HG03460 (cell line): ENCODE measurements around the gene DNER.
A peak's percentile ranks its signal among the peaks of the same experiment; 100 is the strongest.

Source experiments
- ATAC-seq: cut with Tn5 transposase; IDR thresholded peaks from one replicate; pipeline ENCODE4 v1.9.1; 2021; ENCODE audit not compliant: unreplicated experiment

DNER gene

GRCh38 chr2:229572507-229573271, 141.7 kb downstream of the DNER start:
- ATAC-seq: no peak

- no peak for ATAC-seq
These were observed 143.1 kb downstream of the DNER start for GRCh38 chr2:229571243-229571642.

GRCh38 chr2:229566370-229566769, 148.0 kb downstream of the DNER start:
- no peak for ATAC-seq

GRCh38 chr2:229564300-229564907, 150.0 kb downstream of the DNER start:
- ATAC-seq: no peak

- no peak for ATAC-seq
These were observed 151.0 kb downstream of the DNER start for GRCh38 chr2:229563388-229563787.

GRCh38 chr2:229562472-229563127, 151.8 kb downstream of the DNER start:
- no peak for ATAC-seq

GRCh38 chr2:229559986-229560385, 154.4 kb downstream of the DNER start:
- ATAC-seq: no peak

- no peak for ATAC-seq
These were observed 161.3 kb downstream of the DNER start for GRCh38 chr2:229553091-229553490.

- no peak for ATAC-seq
These were observed 171.0 kb downstream of the DNER start for GRCh38 chr2:229543176-229543873.

GRCh38 chr2:229539628-229540027, 174.7 kb downstream of the DNER start:
- no peak for ATAC-seq

GRCh38 chr2:229531594-229531993, 182.8 kb downstream of the DNER start:
- no peak for ATAC-seq

- no peak for ATAC-seq
These were observed 183.9 kb downstream of the DNER start for GRCh38 chr2:229530434-229530833.

- ATAC-seq: no peak
These were observed 185.5 kb downstream of the DNER start for GRCh38 chr2:229528846-229529245.

- ATAC-seq: no peak
These were observed 187.4 kb downstream of the DNER start for GRCh38 chr2:229526951-229527350.

- no peak for ATAC-seq
These were observed 189.6 kb downstream of the DNER start for GRCh38 chr2:229524799-229525198.

GRCh38 chr2:229523663-229524062, 190.7 kb downstream of the DNER start:
- no peak for ATAC-seq

GRCh38 chr2:229521576-229521975, 192.8 kb downstream of the DNER start:
- no peak for ATAC-seq

GRCh38 chr2:229520691-229521096, 193.7 kb downstream of the DNER start:
- ATAC-seq: no peak

- ATAC-seq: peak; percentile 86
These were observed 194.5 kb downstream of the DNER start for GRCh38 chr2:229519655-229520430.

- ATAC-seq: no peak
These were observed 200.0 kb downstream of the DNER start for GRCh38 chr2:229514273-229514895.
